Kidney glomerular epithelial cell (primary cell): Measurements from ENCODE around the gene TRPM6.
"Not testable (repeated sequence)": the region's sequence is repeated elsewhere in the genome, so short reads cannot be mapped to it uniquely, and the experiment has no call there.

Experiments
- DNase-seq: peaks from one replicate; lab custom pipeline; 2025; lab: John Stamatoyannopoulos, UW

Gene TRPM6, protein sequence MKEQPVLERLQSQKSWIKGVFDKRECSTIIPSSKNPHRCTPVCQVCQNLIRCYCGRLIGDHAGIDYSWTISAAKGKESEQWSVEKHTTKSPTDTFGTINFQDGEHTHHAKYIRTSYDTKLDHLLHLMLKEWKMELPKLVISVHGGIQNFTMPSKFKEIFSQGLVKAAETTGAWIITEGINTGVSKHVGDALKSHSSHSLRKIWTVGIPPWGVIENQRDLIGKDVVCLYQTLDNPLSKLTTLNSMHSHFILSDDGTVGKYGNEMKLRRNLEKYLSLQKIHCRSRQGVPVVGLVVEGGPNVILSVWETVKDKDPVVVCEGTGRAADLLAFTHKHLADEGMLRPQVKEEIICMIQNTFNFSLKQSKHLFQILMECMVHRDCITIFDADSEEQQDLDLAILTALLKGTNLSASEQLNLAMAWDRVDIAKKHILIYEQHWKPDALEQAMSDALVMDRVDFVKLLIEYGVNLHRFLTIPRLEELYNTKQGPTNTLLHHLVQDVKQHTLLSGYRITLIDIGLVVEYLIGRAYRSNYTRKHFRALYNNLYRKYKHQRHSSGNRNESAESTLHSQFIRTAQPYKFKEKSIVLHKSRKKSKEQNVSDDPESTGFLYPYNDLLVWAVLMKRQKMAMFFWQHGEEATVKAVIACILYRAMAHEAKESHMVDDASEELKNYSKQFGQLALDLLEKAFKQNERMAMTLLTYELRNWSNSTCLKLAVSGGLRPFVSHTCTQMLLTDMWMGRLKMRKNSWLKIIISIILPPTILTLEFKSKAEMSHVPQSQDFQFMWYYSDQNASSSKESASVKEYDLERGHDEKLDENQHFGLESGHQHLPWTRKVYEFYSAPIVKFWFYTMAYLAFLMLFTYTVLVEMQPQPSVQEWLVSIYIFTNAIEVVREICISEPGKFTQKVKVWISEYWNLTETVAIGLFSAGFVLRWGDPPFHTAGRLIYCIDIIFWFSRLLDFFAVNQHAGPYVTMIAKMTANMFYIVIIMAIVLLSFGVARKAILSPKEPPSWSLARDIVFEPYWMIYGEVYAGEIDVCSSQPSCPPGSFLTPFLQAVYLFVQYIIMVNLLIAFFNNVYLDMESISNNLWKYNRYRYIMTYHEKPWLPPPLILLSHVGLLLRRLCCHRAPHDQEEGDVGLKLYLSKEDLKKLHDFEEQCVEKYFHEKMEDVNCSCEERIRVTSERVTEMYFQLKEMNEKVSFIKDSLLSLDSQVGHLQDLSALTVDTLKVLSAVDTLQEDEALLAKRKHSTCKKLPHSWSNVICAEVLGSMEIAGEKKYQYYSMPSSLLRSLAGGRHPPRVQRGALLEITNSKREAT (N-terminal part only)

DNA sequence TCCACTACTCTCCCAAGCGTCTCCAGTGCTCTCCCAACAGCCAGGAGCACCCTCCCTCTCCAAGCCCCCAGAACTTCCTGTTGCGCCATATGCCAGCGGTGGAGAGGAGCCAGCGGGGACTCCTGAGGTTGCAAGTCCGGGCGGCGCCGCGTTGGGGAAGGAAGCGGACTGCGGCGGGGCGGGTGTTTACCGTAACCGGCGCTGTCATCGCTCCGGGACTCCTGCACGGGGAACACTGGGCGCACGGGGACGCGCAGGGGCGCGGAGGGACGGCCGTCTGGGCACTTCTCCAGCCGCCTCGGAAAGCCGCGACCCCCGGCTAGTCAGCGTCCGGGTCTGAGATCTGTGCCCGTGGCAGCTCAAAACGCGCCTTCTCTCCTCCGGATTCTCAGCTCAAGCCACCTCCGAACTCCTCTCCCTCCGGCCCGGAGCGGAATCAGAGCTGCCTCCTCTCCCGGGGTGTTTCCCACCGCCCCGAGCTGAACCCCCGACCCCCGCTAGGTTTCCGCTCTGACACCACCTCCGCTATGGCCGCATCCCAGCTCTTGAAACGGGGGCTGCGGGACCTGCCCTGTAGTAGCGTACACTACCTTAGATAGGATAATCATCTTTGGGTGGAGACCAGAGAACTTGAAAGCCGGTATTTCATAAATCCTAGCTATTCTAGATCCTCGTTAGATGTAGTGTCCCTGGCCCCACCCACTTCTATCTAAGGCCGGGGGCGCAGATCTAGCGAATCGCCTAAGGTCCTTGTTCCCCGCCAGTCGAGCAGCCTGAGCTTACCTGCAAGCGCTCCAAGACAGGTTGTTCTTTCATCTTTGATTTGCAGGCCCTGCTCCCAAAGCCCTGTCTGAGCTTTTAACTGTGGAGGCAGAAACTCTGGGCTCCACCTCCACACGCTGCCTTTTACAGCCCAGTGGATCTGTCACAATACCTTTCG lies at the start of gene TRPM6:
TRPM6 (minus strand) TSS at position 881 of the 940 bp plus-strand sequence; CDS start at position 816, 65 bp downstream.
- peak; percentile 46 for DNase-seq

DNA sequence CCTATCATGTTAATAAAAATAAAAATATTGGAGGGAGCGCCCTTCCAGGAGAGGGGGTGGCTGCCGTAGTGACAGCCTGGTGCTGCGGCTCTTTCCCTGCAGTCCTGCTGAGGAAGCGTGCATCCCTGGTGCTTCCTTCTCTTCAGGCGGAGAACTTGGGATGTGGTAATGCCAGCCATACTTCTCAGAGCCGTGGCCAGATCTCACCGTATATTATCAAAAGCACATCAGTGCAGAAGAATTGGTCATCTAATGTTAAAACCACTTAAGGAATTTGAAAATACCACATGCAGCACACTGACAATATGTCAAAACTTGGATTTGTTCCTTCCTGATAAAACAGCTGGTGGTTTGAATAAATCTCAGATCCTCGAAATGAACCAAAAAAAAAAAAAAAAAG lies 47.3 kb upstream of the TRPM6 start:
- no peak for DNase-seq

DNA sequence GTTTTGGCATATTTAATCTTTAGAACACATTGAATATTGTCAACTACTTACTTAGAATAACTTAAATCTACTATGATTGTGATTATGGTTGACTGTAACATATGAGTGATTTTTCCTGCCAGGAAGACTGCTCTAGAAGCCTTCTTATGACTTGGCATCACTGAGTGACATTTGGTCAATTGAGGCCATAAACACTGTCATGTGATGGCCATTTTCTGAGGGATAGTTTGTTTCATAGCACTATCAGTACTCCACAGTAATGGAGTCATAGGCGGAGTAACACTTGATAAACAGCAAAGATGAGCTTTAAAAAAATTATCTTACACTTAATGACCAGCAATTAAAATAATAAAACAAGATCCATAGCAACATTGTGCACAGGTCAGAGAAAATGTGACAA lies 34.0 kb upstream of the TRPM6 start:
- no peak for DNase-seq

DNA sequence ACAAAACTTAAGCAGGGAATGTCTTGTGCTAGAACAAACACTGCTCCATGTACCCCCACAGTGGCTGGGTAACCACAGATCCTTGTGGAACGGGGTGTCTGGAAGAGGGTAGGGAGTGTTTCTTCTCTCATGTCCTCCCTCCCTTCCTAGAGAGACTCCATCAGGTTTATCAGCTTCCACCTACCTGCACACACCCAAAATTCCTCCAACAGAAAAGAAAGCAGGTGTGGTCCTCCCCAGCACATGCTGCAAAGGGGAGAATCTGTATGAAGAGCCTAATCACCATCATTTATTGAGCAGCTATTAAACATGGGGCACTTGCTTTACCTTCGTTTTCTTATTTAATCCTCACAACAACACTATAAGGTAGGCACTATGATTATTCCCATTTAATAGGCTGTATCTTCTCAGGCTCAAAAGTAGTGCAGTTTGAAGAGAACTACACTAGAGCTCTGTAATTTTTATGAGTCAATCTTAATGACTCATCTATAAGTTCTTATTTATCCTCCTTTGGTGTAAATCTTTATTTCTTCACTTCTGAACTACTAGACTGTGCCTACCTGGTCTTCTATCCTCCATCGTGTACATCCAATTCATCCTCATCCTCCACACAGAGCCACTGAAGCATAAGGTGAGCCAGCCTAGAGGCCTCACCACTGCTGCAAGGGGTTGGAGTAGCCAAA lies 33.4 kb upstream of the TRPM6 start:
- no peak for DNase-seq

DNA sequence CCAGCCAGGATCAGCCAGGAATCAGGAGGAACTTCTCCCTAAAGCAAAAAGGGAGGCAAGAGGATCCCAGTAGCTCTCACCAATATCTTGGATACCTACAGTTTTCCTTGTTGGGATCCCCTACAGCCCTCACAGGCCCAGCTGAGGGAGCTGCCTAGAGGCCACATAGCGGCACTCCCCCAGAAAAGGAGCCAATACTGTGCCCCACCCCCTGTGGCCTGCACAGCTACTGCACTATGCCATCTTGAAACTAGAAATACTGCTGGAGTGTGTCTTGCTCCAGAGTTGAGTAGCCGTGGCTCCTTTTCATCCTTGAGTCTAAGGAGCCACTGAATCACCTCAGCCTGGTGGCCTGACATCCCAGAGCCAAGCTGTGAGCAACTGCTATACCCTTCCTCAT lies 22.3 kb upstream of the TRPM6 start:
- DNase-seq = no peak

DNA sequence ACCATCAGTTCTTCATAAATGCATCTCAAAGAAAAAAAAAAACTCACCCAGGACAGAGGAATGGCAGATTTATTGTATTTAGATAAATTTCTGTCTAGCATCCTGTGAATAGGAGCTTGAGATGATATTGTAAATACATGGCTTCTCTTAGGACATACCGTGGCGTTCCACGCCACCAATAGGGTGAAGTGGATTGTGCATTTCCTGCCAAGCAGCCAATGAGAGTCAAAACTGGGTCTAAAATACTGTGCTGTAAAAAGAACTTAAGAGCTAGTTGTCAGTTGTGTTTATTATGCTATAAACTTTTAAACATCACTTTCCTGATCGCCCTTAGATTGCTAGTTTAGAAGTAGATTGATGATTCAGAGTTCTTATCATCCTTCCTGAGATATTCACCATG lies 20.9 kb upstream of the TRPM6 start:
- no peak for DNase-seq

DNA sequence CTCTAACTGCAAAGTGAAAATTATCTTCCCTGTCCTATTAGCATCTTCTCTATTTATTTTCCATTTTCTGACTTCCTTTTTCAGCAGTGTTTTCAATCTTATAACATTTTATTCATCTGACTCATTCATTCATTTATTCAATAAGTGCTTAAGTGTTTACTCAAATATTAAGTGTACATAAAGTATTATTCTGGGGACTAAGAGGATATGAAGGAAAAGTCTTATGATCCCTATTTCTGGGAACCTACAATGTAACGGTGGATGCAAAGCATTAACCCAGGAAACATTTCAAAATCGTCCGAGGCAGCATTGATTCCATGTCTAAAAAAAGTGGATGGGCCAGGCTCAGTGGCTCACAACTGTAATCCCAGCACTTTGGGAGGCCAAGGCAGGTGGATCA lies 19.4 kb upstream of the TRPM6 start:
- no peak for DNase-seq

DNA sequence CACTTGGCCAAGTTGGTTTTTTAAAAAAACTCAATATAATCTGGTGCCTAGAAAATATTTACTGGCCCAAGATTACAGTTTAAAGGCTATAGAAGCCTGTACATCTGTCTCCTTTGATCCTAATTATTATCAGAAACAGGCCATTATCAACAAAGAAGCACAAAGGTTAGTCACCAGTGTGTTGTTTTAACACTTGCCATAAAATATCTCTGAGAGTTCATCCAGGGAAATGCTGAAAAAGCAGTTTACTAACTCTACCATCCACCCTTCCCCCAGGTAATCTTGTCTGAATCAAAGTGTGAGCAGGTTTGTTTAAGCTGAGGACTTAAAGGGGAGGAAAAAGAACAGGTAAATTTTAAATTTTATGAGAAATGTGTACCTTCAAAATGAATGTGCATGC lies 13.3 kb upstream of the TRPM6 start:
- DNase-seq = no peak

DNA sequence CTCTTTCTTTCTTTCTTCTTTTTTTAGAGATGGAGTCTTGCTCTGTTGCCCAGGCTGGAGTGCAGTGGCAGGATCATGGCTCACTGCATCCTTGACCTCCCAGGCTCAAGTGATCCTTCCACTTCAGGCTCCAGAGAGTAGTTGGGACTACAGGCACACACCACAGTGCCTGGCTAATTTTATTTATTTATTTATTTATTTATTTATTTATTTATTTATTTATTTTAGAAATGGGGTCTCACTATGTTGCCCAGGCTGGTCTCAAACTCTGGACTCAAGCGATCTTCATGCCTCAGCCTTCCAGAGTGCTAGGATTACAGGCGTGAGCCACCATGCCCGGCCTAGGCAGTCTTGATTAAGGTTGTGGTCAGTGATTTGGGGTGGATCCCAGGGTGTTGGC lies 728 bp upstream of the TRPM6 start:
- DNase-seq = not testable (repeated sequence)

DNA sequence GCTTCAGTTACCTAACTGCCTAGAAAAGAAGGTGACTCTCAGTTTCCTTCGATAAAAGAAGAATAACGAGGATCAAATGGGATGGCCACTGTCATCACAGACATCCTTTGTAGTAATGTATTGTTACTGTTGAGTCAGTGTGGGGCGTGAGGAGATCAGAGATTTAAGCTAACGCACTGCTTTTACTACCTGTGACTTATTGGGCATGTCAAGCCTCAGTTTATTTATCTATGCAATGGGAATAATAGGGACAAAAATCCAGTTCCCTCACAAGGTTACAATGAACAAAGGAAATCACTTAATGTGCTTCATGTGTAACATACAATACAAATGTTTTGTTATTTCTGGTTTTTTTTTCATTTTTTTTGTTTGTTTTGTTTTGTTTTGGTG lies 255 bp upstream of the TRPM6 start:
- no peak for DNase-seq

DNA sequence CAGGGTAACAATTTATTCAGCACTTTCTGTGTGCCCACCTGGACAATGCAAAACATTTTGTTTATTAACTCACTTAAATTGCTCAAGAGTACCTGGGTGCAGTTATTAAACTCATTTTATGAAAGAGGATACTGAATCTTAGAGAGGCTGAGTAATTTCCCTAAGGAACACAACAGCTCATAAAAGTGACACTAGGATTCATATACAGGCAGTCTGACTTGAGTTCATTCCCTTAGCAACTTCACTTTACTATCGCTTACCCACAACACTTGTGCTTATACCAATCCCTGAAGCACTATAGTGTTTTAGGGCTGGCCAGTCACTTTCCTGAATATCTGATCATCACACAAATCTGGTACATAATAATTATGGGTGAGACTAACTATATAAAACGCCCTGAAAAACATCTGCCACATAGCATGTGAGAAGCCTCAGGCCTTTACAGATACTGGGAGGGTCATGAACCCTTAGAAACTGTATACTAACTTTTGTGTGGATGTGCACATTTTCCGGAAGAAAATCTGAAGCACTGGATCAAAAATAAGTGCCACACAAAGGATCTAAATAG lies 11.3 kb downstream of the TRPM6 start:
- no peak for DNase-seq

DNA sequence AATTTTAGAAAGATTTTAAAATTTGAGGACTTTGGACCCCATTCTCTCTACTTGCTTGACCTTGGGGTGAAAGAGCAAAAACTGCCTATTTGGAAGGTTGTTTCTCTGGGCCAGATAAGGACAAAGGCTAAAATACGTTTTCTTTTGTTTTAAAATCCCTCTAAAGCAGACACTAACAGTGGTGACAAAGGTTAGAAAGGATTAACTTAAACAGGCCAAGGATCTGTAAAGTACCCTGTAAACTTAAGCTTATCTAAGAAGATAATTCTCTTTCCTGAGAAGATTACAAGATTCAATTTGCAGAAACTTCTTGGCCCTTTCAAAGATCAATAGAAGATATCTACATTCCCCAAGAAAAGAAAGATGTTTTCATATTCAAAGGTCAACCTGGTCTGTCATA lies 12.1 kb downstream of the TRPM6 start:
- DNase-seq = no peak

DNA sequence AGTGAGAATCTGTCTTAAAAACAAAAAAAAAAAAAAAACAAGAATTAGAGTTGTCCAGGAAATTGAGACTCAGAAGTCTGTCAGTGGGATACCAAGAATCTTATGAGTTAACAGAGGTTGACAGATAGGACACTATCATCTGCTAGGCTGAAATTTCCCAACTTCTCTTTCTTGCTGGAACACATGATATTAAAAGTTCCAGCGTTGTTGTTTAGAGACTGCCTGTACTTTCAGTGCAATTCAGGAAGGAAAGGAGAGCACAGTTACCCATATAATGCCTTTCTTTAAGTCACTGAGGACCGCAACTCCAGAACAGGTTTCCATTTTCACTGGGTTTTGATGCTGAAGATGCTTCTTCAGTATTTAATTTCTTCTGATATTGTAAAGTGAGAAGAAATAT lies 13.5 kb downstream of the TRPM6 start:
- no peak for DNase-seq

DNA sequence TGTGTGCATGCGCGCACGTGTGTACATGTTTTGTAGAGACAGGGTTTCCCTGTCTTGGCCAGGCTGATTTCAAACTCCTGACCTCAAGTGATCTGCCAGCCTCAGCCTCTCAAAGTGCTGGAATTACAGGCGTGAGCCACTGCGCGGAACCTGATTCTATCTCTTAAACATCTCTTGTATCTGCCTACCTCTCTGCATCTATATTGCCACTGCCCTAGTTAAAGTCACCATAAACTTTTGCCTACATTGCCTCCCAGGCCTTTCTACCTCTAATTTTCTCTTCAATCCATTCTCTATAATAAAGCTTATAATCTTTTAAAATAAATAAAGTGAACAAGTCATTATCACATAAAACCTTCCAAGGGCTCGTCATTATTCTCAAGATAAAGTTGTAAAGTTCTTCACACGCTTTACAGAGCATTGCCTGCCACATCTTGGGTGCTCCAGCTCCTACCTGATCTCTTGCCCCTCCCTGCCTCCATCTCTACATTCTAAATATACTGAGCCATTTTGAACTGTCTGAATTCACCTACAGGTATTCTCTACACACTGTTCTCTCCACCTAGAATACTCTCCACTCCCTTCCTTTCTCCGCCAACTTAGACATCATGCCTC lies 15.0 kb downstream of the TRPM6 start:
- DNase-seq = no peak

DNA sequence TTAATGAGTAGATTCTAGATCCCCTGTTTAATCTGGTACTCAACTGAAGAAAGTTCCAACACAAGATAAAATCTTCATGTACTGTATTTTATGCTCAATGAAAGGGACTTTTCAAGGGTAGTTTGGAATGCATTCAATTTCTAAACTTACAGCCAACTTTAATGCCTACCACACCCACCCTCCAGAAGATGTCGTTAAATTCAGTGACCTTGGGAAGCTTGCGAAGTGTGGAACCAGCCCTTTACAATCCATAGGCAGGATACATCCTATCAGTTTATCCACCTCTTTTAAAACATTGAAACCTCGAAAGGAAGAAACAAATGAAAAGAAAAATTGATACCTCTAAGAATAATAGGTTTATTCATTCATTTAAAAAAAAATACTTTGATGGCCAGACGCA lies 20.2 kb downstream of the TRPM6 start:
- no peak for DNase-seq

DNA sequence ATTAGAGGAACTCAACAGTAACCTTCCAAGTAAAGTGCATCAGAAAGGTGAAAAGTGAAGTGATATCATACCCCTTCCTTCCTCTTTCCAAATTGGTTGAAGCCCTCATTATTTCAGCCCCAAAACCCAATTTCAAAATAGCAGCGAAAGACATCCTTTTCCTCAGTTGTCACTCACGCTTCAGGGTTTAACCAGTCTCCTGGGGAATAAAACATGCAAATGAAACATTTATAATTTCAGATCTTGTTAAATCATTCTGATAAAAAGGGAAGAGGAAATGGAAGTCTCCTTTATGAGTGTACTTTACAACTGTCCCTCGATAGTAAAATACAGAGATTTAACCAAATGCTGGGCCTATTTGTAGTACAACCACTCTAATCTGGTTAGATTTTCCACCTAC lies 22.5 kb downstream of the TRPM6 start:
- DNase-seq = no peak

DNA sequence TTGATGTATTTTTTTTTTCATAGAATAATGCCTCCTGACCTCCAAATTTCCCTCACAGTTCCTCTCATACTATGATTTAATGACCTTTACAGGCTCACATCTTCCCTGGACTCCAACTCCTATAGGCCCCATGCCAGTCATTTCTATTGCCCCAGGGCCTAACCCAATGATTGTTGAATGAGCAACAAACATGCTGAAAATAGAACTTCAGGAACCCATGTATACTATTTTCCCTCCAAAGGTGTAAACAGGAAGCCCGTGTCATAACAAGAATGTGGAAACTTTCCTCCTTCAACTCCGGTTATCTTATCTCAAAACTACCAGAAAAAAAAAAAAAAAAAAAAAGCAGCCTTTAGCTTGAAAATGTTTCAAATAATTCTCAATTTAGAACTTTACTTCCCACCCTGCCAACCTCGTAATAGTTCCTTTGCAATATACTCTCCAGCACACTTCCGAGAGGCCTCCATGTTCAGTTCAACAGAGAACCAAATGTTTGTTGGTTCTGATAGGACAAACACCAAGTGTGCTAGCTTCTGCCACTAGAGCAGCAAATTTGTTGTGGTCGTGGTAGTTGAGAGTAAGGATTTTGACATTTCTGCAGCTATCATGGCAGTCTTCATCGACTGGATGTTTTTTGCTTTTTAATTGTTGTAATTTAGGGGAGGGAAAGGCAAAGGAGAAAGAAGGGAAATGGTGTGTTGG lies 25.8 kb downstream of the TRPM6 start:
- no peak for DNase-seq

DNA sequence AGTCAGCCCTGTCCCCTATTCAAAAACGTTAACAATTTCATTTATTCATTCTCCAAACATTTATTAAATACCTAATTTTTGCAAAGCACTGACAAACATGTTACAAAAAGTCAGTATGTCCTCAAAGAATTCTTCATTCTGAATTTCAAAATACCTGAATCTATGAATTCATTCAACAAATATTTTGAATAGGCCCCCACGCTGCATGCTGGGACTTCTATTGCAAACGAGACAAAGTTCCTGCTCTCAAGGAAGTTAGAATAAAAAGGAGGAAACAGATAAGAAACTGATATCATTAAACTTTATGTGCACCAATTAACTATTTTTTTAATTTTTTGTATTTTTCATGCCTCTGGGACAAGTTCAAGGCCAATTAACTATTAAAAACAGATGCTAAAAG lies 26.6 kb downstream of the TRPM6 start:
- DNase-seq = no peak

DNA sequence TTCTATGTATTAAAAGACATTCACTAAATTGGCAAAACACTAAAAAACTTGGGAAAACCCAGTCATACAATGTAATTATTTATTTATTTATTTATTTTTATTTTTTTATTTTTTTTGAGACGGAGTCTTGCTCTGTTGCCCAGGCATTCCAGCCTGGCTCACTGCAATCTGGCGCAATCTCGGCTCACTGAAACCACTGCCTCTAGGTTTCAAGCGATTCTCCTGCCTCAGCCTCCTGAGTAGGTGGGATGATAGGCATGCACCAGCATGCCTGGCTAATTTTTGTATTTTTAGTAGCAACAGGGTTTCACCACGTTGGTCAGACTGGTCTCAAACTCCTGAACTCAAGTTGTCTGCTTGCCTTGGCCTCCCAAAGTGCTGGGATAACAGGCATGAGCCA lies 27.5 kb downstream of the TRPM6 start:
- DNase-seq = not testable (repeated sequence)
